Activated T-helper 1 cell treated with Interleukin-2 at 50 U/mL for 16 hours (primary cell): Measurements from ENCODE around the gene MYO15B.

ENCODE experiments used
- DNase-seq: peaks from one replicate; pipeline ENCODE4 v3.0.0-alpha.2; 2020; ENCODE audit warnings: low read depth

The MYO15B gene

DNA sequence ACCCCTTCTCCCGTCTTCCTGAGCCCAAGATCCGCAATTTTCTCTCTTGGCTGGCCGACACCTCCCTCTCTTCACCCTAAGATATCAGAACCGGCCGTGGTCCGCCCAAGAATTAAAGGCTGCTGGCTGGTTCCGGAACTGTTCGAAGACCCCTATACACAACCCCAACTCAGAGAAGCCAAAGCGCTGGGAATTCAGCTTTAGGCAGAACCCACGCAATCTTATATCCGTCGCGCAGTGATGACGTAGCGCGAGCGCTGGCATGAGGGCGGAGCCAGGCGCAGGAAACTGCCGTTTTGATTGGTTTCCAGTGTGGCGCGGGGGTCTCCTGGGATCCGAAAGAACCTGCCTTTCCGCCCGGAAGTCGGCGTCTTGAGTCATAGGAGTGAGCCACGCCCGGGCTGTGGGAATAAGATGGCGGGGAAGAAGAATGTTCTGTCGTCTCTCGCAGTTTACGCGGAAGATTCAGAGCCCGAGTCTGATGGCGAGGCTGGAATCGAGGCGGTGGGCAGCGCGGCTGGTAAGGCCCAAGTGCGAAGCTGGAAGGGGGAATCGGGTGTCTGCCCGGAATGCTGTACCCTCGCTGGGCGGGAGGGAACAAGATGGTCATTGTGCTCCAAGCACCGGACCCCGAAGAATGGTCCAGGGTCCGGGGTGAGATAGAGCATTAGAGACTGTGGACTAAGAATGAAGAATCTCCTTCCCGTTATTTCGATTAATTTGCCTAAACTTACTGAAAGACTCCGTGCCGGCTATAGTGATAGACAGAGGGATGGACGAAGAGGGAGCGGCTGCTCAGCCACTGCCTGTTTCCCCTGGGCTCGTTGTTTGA, 79.6 kb downstream of the MYO15B start, which contains the start of the genes RECQL5 and SAP30BP:
Gene RECQL5, minus strand, starts transcription at position 196 of the 832 bp plus-strand sequence. CDS start 597 bp downstream, outside the sequence.
Gene SAP30BP, plus strand, starts transcription at position 380 of the 832 bp plus-strand sequence. Its CDS starts 35 bp downstream, at position 415.
- peak; percentile 96 for DNase-seq

DNA sequence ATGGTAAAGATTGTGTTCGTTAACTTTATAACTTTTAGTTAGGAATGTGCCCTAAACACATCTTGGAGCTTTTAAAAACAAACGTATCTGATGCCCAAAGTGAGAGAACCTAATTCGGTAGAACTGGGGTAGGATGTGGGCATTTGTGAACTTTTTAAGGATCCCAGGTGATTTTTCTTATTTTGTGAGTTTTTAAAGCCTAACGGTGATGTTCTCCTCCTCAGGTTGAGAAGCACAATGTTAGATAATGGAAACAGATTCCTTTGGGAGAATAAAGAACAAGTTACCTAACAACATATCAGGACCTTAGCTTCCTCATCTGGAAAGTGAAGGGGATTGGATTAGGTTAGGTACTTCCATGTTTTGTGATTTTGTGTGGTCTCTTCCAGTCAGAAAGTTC, 80.2 kb downstream of the MYO15B start:
- DNase-seq: no peak

DNA sequence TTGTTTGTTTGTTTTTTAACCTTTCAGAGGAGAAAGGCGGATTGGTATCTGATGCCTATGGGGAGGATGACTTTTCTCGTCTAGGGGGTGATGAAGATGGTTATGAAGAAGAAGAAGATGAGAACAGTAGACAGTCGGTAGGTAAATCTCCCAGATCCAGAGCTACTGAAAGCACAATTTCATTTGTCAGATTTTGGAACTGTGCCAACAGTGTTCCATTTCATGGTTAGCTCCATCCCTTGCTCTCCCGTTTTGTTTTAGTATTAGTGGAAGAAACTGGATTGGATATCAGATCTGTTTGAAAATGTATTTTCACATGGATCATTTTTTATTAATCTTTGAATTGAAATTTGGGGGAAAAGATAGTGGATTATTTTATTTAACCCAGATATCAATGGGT, 80.9 kb downstream of the MYO15B start:
- DNase-seq: no peak

DNA sequence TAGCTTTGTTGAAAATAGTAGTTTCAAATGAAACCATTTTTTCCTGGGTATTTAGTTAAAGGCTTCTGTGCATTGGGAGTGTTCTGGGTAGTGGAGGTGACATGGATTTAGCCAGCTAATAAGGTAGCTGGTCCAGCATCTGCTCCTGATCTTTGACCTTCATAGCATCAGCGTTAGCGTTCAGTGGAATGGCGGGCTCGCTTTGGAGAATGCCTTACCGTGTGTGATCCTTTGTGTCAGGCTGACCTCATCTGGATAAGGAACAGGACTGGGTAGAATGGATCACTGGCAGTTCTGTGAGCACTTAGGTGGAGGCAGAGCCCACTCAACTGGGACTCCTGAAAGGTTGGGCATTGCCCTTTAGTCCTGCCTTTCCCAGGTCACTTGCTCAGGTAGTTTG, 83.3 kb downstream of the MYO15B start:
- no peak for DNase-seq

DNA sequence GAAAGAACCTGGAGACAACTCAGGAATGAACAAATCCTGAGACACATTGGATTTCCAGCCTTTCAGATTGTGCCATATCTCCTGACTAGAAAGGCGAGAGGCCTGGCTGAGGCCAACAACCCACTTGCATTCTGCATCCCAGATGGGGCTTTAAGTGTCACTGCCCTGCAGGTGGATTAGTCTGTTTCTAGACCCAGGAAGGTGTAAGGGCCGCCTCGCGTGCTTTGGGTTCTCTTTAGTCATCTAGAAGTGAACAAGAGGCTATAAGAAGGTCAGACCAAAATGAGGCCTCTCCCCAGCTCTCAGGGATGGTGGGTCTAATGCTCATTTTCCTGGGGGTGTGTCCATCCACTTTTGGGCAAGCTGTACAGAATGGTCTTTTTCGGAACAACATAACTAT, 84.4 kb downstream of the MYO15B start:
- no peak for DNase-seq

DNA sequence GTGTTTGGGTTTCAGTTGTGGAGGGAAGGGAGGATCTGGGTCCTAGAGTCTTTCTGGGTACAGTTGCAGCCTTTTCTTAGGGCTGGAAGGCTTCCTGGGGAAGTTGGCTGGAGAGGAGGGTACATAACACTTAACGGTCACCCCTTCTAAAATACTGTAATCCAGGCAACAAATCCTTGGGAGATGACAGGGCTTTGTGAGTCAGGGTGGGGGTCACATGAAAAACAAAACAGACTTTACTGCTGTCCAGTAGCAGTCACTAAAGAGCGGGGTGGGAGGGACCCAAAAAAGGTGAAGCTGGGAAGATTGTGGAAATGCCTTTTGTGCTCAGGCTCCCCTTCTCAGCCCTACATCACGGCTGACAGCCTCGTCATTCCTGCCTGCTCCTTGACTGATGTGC, 85.9 kb downstream of the MYO15B start:
- no peak for DNase-seq
